GM12878 (cell line): ENCODE data around the gene IP6K3. TPM values are rescaled to one million over a fixed set of nuclear protein-coding genes. Genes with fewer than 3 reads are reported as not detected.

Experiments
- microRNA counts: library from miRNA; unstranded; fragments of <30 nt; microRNA quantifications from one replicate; lab custom pipeline; 2016
- microRNA-seq: library from miRNA; unstranded; fragments of <30 nt; microRNA quantifications from one replicate; pipeline ENCODE4, GENCODE V29; 2018
- polyA plus RNA-seq, 11 experiments: library from polyadenylated mRNA; depleted of rRNA in 4 of 11; unstranded in 6 of 11; stranded (reverse) in 5 of 11; fragments of >200 nt; fragmentation: Nextera tagmentation in 4 of 11; fragmentation: Illumina TruSeq in 1 of 11; extraction: Ambion mirVana in 4 of 11; extraction: Trizol in 1 of 11; gene quantifications; 1 replicate in 1 of 11; 2 replicates in 10 of 11; pipeline versions ENCODE4 v1.2.1 to v1.2.3, GENCODE V29; 2011 to 2016; ENCODE audit warnings: inconsistent platforms in 2 of 11, missing spikeins in 2 of 11, low read depth in 1 of 11
- small RNA-seq: library from RNA; depleted of rRNA; stranded (forward); fragments of <200 nt; gene quantifications from one replicate; pipeline ENCODE3, GENCODE V24; 2014
- total RNA-seq, 4 experiments: library from RNA; depleted of rRNA in 3 of 4; stranded (reverse); fragments of >200 nt in 3 of 4; fragmentation: Illumina TruSeq in 1 of 4; extraction: Trizol in 1 of 4; gene quantifications; 2 replicates each; pipeline versions ENCODE4 v1.2.1 to v1.2.3, GENCODE V29; 2013 to 2021

The IP6K3 gene
- total and polyA plus RNA-seq, 10 of the 15 experiments (the other 5 are each of a cell fraction or from before 2014, with no cell fraction given): 0.02 to 0.15 (median 0.09) TPM; not detected in 7

MicroRNA genes within 50 kb of the gene (microRNA counts, 767-probe panel; counts per million panel counts)
- microRNA hsa-miR-3934 (lab: Ali Mortazavi, UCI): 1,705 counts per million, percentile 66 among the panel's probes with 10 or more counts

Small RNA genes lying within 50 kb of the gene (microRNA-seq; reads per million reads assigned to microRNA genes)
- gene MIR3934: 17.9 reads per million, percentile 53 among the genes with 10 or more reads in this experiment

Small RNA genes lying within 50 kb of the gene (small RNA-seq; reads per million reads assigned to genes)
- not detected for gene MIR3934

Other genes with a start within 250 kb of the IP6K3 start
- gene BAK1, start 166.6 kb downstream of the IP6K3 start, total RNA-seq (2014; rRNA removed): 9.3 and 9.4 TPM in 2 replicates
- 23.9 and 26.6 TPM in 2 replicates for gene BAK1, start 166.6 kb downstream of the IP6K3 start, total RNA-seq (2014; rRNA removed; fragmentation: Illumina TruSeq; extraction: Trizol)
- 36.7 and 37.6 TPM in 2 replicates for gene BAK1, start 166.6 kb downstream of the IP6K3 start, total RNA-seq (2021)
- gene BAK1, start 166.6 kb downstream of the IP6K3 start, polyA plus RNA-seq (2011; rRNA removed): 18.1 and 31.0 TPM in 2 replicates
- 14.4 and 28.2 TPM in 2 replicates for gene BAK1, start 166.6 kb downstream of the IP6K3 start, polyA plus RNA-seq (2014; fragmentation: Illumina TruSeq; extraction: Trizol)
- gene BAK1, start 166.6 kb downstream of the IP6K3 start, polyA plus RNA-seq (2014; fragmentation: Nextera tagmentation; extraction: Ambion mirVana): 10 to 100 TPM in 1 of 2 experiments, 1 to 10 TPM in 1; 6.3 to 13.0 TPM
- gene BAK1, start 166.6 kb downstream of the IP6K3 start, polyA plus RNA-seq (2014; rRNA removed): 38.1 and 44.5 TPM in 2 replicates
- 10 to 100 TPM; 65.7 to 65.8 TPM for gene BAK1, start 166.6 kb downstream of the IP6K3 start, polyA plus RNA-seq (2016; fragmentation: Nextera tagmentation; extraction: Ambion mirVana)
- gene ITPR3, start 125.6 kb downstream of the IP6K3 start, total RNA-seq (2014; rRNA removed): 12.7 and 15.4 TPM in 2 replicates
- 7.6 and 8.3 TPM in 2 replicates for gene ITPR3, start 125.6 kb downstream of the IP6K3 start, total RNA-seq (2014; rRNA removed; fragmentation: Illumina TruSeq; extraction: Trizol)
- gene ITPR3, start 125.6 kb downstream of the IP6K3 start, total RNA-seq (2021): 30.3 and 34.0 TPM in 2 replicates
- gene ITPR3, start 125.6 kb downstream of the IP6K3 start, polyA plus RNA-seq (2011; rRNA removed): 7.2 and 15.6 TPM in 2 replicates
- 6.7 and 14.6 TPM in 2 replicates for gene ITPR3, start 125.6 kb downstream of the IP6K3 start, polyA plus RNA-seq (2014; fragmentation: Illumina TruSeq; extraction: Trizol)
- under 1 TPM; 0.32 to 0.44 TPM for gene ITPR3, start 125.6 kb downstream of the IP6K3 start, polyA plus RNA-seq (2014; fragmentation: Nextera tagmentation; extraction: Ambion mirVana)
- 23.0 and 27.0 TPM in 2 replicates for gene ITPR3, start 125.6 kb downstream of the IP6K3 start, polyA plus RNA-seq (2014; rRNA removed)
- gene ITPR3, start 125.6 kb downstream of the IP6K3 start, polyA plus RNA-seq (2016; fragmentation: Nextera tagmentation; extraction: Ambion mirVana): 1 to 10 TPM; 8.9 to 9.1 TPM
- gene UQCC2, start 35.2 kb downstream of the IP6K3 start, total RNA-seq (2014; rRNA removed): 40.6 and 44.0 TPM in 2 replicates
- 54.5 and 60.1 TPM in 2 replicates for gene UQCC2, start 35.2 kb downstream of the IP6K3 start, total RNA-seq (2014; rRNA removed; fragmentation: Illumina TruSeq; extraction: Trizol)
- gene UQCC2, start 35.2 kb downstream of the IP6K3 start, total RNA-seq (2021): 80.6 and 90.2 TPM in 2 replicates
- gene UQCC2, start 35.2 kb downstream of the IP6K3 start, polyA plus RNA-seq (2011; rRNA removed): 37.1 and 44.3 TPM in 2 replicates
- 27.3 and 61.8 TPM in 2 replicates for gene UQCC2, start 35.2 kb downstream of the IP6K3 start, polyA plus RNA-seq (2014; fragmentation: Illumina TruSeq; extraction: Trizol)
- 100 to 1,000 TPM; 433 to 478 TPM for gene UQCC2, start 35.2 kb downstream of the IP6K3 start, polyA plus RNA-seq (2014; fragmentation: Nextera tagmentation; extraction: Ambion mirVana)
- 43.5 and 44.2 TPM in 2 replicates for gene UQCC2, start 35.2 kb downstream of the IP6K3 start, polyA plus RNA-seq (2014; rRNA removed)
- gene UQCC2, start 35.2 kb downstream of the IP6K3 start, polyA plus RNA-seq (2016; fragmentation: Nextera tagmentation; extraction: Ambion mirVana): 100 to 1,000 TPM; 206 to 230 TPM
- gene LEMD2, start 42.2 kb upstream of the IP6K3 start, total RNA-seq (2014; rRNA removed): 25.8 and 26.5 TPM in 2 replicates
- gene LEMD2, start 42.2 kb upstream of the IP6K3 start, total RNA-seq (2014; rRNA removed; fragmentation: Illumina TruSeq; extraction: Trizol): 23.0 and 25.8 TPM in 2 replicates
- 30.4 and 35.2 TPM in 2 replicates for gene LEMD2, start 42.2 kb upstream of the IP6K3 start, total RNA-seq (2021)
- 47.1 and 50.1 TPM in 2 replicates for gene LEMD2, start 42.2 kb upstream of the IP6K3 start, polyA plus RNA-seq (2011; rRNA removed)
- gene LEMD2, start 42.2 kb upstream of the IP6K3 start, polyA plus RNA-seq (2014; fragmentation: Illumina TruSeq; extraction: Trizol): 13.5 and 22.6 TPM in 2 replicates
- 1 to 10 TPM in 1 of 2 experiments, under 1 TPM in 1; 0.45 to 1.2 TPM for gene LEMD2, start 42.2 kb upstream of the IP6K3 start, polyA plus RNA-seq (2014; fragmentation: Nextera tagmentation; extraction: Ambion mirVana)
- 30.0 and 33.8 TPM in 2 replicates for gene LEMD2, start 42.2 kb upstream of the IP6K3 start, polyA plus RNA-seq (2014; rRNA removed)
- gene LEMD2, start 42.2 kb upstream of the IP6K3 start, polyA plus RNA-seq (2016; fragmentation: Nextera tagmentation; extraction: Ambion mirVana): 10 to 100 TPM in 1 of 2 experiments, 1 to 10 TPM in 1; 5.9 to 14.0 TPM
- not detected in 2 replicates for gene MLN, start 57.1 kb upstream of the IP6K3 start, total RNA-seq (2014; rRNA removed)
- gene MLN, start 57.1 kb upstream of the IP6K3 start, total RNA-seq (2014; rRNA removed; fragmentation: Illumina TruSeq; extraction: Trizol): not detected in 2 replicates
- gene MLN, start 57.1 kb upstream of the IP6K3 start, total RNA-seq (2021): not detected in 2 replicates
- gene MLN, start 57.1 kb upstream of the IP6K3 start, polyA plus RNA-seq (2011; rRNA removed): not detected in 2 replicates
- gene MLN, start 57.1 kb upstream of the IP6K3 start, polyA plus RNA-seq (2014; fragmentation: Illumina TruSeq; extraction: Trizol): not detected in 2 replicates
- gene MLN, start 57.1 kb upstream of the IP6K3 start, polyA plus RNA-seq (2014; fragmentation: Nextera tagmentation; extraction: Ambion mirVana): not detected
- not detected in 2 replicates for gene MLN, start 57.1 kb upstream of the IP6K3 start, polyA plus RNA-seq (2014; rRNA removed)
- gene MLN, start 57.1 kb upstream of the IP6K3 start, polyA plus RNA-seq (2016; fragmentation: Nextera tagmentation; extraction: Ambion mirVana): not detected